Large intestine (tissue), 3 donors: ENCODE measurements around the gene GAGE12F. TPM values are rescaled to one million over a fixed set of nuclear protein-coding genes. Genes with fewer than 3 reads are reported as not detected.
"Not testable (repeated sequence)": the region's sequence is repeated elsewhere in the genome, so short reads cannot be mapped to it uniquely, and the experiment has no call there.

Experiments
- DNase-seq, 2 donors: peaks; one replicate each; pipeline versions ENCODE4 v3.0.0 to v3.0.0-alpha.2; 2013
- H3K27ac ChIP-seq: one replicate; pipeline ENCODE4 v1.5.1; 2013; ENCODE audit warnings: low read length
- H3K27me3 ChIP-seq: 2 replicates; pipeline ENCODE4 v1.6.1; 2013; ENCODE audit warnings: low read length; ENCODE audit not compliant: control insufficient read depth, insufficient read depth
- H3K36me3 ChIP-seq: 2 replicates; pipeline ENCODE4 v1.6.1; 2013; ENCODE audit warnings: low read length; ENCODE audit not compliant: control insufficient read depth, insufficient read depth
- H3K4me1 ChIP-seq: one replicate; pipeline ENCODE4 v1.6.1; 2013; ENCODE audit warnings: low read length; ENCODE audit not compliant: control insufficient read depth, insufficient read depth
- H3K4me3 ChIP-seq: one replicate; pipeline ENCODE4 v1.5.1; 2013; ENCODE audit warnings: low read length
- H3K9me3 ChIP-seq: one replicate; pipeline ENCODE4 v1.6.1; 2013; ENCODE audit warnings: mild to moderate bottlenecking, low read depth, low read length, moderate library complexity; ENCODE audit not compliant: control insufficient read depth
- WGBS: methylation state at CpG from one replicate; pipeline ENCODE4 v1.1.5; 2013; ENCODE audit warnings: low lambda C conversion rate; ENCODE audit not compliant: insufficient coverage; 5-methylcytosine and 5-hydroxymethylcytosine counted together
- polyA plus RNA-seq: library from polyadenylated mRNA; unstranded; fragments of 120-200 nt; gene quantifications from one replicate; pipeline ENCODE4 v1.2.1, GENCODE V29; 2013

Gene GAGE12F
- polyA plus RNA-seq, 1 donor, result not detected

GRCh38 chrX:49590488-49590887 lies 29.8 kb downstream of the GAGE12F start:
- H3K27ac ChIP-seq, DNase-seq, H3K9me3 ChIP-seq, H3K36me3 ChIP-seq, H3K4me1 ChIP-seq, H3K4me3 ChIP-seq, H3K27me3 ChIP-seq: not testable (repeated sequence)
- WGBS, result no CpG with 5 or more reads among the region's 17 CpGs

GRCh38 chrX:49598720-49599119 lies 38.1 kb downstream of the GAGE12F start, which contains the start of gene GAGE1:
GAGE1 (plus strand) TSS chrX:49599020; CDS start chrX:49600175, 1,155 bp downstream.
- H3K4me3 ChIP-seq, H3K27ac ChIP-seq, H3K9me3 ChIP-seq, DNase-seq, H3K27me3 ChIP-seq, H3K36me3 ChIP-seq, H3K4me1 ChIP-seq: not testable (repeated sequence)
- no CpG with 5 or more reads among the region's 16 CpGs for WGBS

DNA sequence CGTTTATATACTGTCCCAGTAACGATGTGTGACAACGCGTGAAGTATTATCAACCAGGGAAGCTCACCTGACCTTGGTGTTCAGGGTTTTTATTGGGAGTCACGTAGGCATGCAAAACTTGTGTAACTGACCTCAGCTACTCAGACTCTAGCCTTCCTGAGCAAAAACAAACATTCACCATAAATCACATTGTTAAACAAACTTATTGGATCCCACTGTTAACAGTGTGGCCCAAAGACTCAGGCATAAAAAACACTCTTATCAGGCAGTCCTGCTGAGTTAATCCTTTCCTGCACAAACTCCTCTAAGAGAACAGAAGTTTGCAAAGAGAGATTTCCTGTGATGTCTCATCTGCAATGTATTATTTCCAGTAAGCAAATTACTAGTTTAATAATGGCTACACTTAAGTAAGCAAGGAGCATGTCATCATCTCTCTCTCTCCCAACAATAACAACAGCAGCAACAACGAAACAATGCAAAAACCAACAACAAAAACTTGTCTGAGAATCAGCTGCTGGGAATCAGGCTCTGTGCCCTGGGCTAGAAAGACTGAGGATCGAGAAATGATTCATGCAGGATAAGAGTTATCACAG lies 50.2 kb downstream of the GAGE12F start:
- no peak overlapping the region for H3K4me3 ChIP-seq
- no peaks in the 10 kb centered on the region for H3K9me3 ChIP-seq
- no peaks in the 10 kb centered on the region for H3K36me3 ChIP-seq
- H3K4me1 ChIP-seq, result no peaks in the 10 kb centered on the region
- DNase-seq, result no peak
- no CpG with 5 or more reads among the region's 7 CpGs for WGBS
- no peaks in the 10 kb centered on the region for H3K27me3 ChIP-seq
- H3K27ac ChIP-seq, result no peak overlapping the region

Other genes with a start within 250 kb of the GAGE12F start
- gene GAGE12J, start 238.8 kb upstream of the GAGE12F start, polyA plus RNA-seq, result not detected
- not detected for gene GAGE13, start 229.3 kb upstream of the GAGE12F start, polyA plus RNA-seq
- not detected for gene GAGE12C, start 28.7 kb upstream of the GAGE12F start, polyA plus RNA-seq
- not detected for gene GAGE12D, start 19.1 kb upstream of the GAGE12F start, polyA plus RNA-seq
- gene GAGE12E, start 9.6 kb upstream of the GAGE12F start, polyA plus RNA-seq, result not detected
- not detected for gene GAGE12G, start 9.6 kb downstream of the GAGE12F start, polyA plus RNA-seq
- not detected for gene GAGE12H, start 19.1 kb downstream of the GAGE12F start, polyA plus RNA-seq
- not detected for gene GAGE2A, start 28.7 kb downstream of the GAGE12F start, polyA plus RNA-seq
- gene GAGE1, start 38.2 kb downstream of the GAGE12F start, polyA plus RNA-seq, result not detected
- not detected for gene PAGE1, start 135.1 kb downstream of the GAGE12F start, polyA plus RNA-seq